Measurements from ENCODE around the gene PCBD1.

DNA sequence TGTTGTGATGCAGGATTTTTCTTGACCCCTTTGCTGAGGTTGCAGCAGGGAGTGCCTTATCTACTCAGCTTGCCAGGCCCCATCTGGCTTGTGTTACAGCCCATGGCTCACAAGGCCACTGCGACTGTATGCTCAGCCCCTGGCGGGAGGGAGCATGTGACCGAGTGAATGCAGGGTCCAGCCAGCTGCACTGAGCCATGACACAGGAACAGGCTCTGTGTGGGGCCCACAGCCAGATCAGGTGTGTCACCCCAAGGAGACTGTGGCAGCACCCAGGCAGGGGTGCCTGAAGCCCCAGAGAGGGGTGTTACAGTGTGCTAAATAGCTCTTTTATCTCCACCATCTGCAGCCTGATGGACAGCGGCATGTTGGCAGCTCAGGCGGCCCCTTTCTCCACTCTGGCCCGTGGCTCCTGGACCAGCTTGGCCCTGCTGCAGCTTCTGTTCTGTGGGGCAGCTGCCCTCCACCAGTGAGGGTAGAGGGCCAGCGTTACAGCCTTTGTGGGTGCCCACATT, 2.6 kb upstream of the PCBD1 start:
- TF ChIP-seq POU2F2 (IDR thresholded peaks at IDR 0.05; ENCODE audit: low read depth, low read length) (no peak), POLR2A (IDR thresholded peaks at IDR 0.05; ENCODE audit: low read depth, low read length) (no peak), POLR2AphosphoS5 (IDR thresholded peaks at IDR 0.05; ENCODE audit: low read depth, low read length) (no peak), SPI1 (IDR thresholded peaks at IDR 0.05; ENCODE audit: low read depth, low read length) (no peak), TAF1 (IDR thresholded peaks at IDR 0.05; ENCODE audit: low read depth, low read length) (no peak), PAX5 (IDR thresholded peaks at IDR 0.05; ENCODE audit: insufficient read depth, low read length, severe bottlenecking) (no peak)
